ENCODE data around the gene TLK2.

DNA sequence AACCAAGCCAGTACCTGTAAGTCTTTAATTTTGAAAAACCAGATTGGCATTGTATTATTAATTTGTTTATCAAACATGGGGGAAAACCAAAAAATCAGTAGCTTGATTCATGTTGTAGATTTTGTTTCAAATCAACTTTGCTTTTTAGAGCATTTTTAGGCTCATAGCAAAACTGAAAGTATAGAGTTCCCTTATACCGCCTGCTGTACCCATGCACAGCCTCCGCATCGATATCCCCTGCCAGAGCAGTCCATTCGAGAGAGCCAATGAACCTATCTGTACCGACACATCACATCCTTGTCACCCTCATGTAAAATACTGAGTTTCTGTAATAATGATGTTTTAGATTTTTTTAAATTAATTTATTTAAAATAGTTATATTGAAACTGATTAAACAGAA, 132.7 kb downstream of the TLK2 start:
- TF ChIP-seq, protein P1, sequence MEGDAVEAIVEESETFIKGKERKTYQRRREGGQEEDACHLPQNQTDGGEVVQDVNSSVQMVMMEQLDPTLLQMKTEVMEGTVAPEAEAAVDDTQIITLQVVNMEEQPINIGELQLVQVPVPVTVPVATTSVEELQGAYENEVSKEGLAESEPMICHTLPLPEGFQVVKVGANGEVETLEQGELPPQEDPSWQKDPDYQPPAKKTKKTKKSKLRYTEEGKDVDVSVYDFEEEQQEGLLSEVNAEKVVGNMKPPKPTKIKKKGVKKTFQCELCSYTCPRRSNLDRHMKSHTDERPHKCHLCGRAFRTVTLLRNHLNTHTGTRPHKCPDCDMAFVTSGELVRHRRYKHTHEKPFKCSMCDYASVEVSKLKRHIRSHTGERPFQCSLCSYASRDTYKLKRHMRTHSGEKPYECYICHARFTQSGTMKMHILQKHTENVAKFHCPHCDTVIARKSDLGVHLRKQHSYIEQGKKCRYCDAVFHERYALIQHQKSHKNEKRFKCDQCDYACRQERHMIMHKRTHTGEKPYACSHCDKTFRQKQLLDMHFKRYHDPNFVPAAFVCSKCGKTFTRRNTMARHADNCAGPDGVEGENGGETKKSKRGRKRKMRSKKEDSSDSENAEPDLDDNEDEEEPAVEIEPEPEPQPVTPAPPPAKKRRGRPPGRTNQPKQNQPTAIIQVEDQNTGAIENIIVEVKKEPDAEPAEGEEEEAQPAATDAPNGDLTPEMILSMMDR (IDR thresholded peaks at IDR 0.05) = no peak
- TF ChIP-seq BCL3 (IDR thresholded peaks at IDR 0.05) (no peak), POLR2A (IDR thresholded peaks at IDR 0.05; ENCODE audit: low read length) (no peak), EP300 (IDR thresholded peaks at IDR 0.05) (no peak), HDAC2 (IDR thresholded peaks at IDR 0.05) (no peak), ZFP36 (IDR thresholded peaks at IDR 0.05; ENCODE audit: borderline replicate concordance, partially characterized antibody) (no peak), POLR2AphosphoS2 (conservative IDR thresholded peaks at IDR 0.05; ENCODE audit: low read length) (no peak)
